ENCODE results near the gene SFXN2. TPM values are rescaled to one million over a fixed set of nuclear protein-coding genes. Genes with fewer than 3 reads are reported as not detected.

Gene SFXN2
- total and polyA plus RNA-seq, 2 experiments from 2014 or later, result 12.3 to 17.5 TPM

DNA sequence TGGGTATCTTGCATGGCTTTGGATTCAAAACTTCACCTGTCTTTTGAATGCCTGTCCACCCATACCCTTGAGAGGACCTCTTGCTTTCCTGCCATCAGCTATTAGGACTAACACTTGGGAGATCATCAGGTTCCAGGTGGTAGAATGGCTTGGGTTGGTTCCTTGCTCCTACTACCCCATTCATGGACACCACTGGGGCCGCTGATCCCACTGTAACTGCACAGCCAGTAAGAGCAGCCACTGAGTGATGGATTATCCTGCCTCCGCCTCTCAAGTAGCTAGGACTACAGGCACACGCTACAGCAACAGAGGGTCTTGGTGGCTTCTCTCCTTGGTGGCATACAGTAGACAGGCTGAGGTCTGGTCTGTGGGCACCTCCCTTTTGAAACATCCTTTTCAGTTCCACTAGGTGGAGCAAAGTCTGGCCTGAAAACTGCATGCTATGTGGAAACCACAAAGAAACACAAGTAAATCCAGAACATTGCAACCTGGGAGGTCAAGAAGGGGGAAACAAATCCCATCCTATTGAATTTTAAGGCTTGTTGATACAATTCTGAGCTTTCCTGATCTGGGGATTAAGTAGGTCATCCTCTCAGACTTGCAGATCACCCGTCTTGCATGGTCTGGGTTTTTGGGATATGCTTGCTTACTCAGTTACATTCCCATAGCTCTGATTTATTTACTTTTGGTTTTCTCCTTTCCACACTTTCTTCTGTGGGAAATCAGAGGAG lies 38.7 kb downstream of the SFXN2 start:
- Histone ChIP-seq H3K4me1 (ENCODE audit: insufficient read depth) (peaks cover 13% of the 10 kb centered on the region), H4K20me1 (ENCODE audit: insufficient read depth, poor library complexity, severe bottlenecking) (peaks cover 3% of the 10 kb centered on the region), H3K27me3 (no peaks in the 10 kb centered on the region), H3K4me2 (peak overlapping the region; percentile 13), H3K27ac (peak overlapping the region; percentile 66), H3K79me2 (peaks cover 81% of the 10 kb centered on the region), H3K4me3 (no peak overlapping the region), H3K9me3 (ENCODE audit: low read depth) (no peaks in the 10 kb centered on the region), H3K36me3 (replicated peaks; ENCODE audit: insufficient read depth, low read depth) (no peaks in the 10 kb centered on the region), H2AFZ (no peak overlapping the region), H3K9me2 (replicated peaks; ENCODE audit: insufficient read depth) (no peaks in the 10 kb centered on the region)
- 65% methylated on average over 4 of the region's 4 CpGs for WGBS (ENCODE audit: low lambda C conversion rate, missing lambda C conversion rate)
- TF ChIP-seq EZH2phosphoT487 (IDR thresholded peaks at IDR 0.05; ENCODE audit: low read depth, severe bottlenecking, unreplicated experiment), result peak; percentile 95
- TF ChIP-seq EZH2 (IDR thresholded peaks at IDR 0.05; ENCODE audit: borderline replicate concordance), result no peak
- TF ChIP-seq, protein P1, sequence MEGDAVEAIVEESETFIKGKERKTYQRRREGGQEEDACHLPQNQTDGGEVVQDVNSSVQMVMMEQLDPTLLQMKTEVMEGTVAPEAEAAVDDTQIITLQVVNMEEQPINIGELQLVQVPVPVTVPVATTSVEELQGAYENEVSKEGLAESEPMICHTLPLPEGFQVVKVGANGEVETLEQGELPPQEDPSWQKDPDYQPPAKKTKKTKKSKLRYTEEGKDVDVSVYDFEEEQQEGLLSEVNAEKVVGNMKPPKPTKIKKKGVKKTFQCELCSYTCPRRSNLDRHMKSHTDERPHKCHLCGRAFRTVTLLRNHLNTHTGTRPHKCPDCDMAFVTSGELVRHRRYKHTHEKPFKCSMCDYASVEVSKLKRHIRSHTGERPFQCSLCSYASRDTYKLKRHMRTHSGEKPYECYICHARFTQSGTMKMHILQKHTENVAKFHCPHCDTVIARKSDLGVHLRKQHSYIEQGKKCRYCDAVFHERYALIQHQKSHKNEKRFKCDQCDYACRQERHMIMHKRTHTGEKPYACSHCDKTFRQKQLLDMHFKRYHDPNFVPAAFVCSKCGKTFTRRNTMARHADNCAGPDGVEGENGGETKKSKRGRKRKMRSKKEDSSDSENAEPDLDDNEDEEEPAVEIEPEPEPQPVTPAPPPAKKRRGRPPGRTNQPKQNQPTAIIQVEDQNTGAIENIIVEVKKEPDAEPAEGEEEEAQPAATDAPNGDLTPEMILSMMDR (IDR thresholded peaks at IDR 0.05; ENCODE audit: poor library complexity), result peak; percentile 67
- DNase-seq (ENCODE audit: low spot score), result peak; percentile 73

DNA sequence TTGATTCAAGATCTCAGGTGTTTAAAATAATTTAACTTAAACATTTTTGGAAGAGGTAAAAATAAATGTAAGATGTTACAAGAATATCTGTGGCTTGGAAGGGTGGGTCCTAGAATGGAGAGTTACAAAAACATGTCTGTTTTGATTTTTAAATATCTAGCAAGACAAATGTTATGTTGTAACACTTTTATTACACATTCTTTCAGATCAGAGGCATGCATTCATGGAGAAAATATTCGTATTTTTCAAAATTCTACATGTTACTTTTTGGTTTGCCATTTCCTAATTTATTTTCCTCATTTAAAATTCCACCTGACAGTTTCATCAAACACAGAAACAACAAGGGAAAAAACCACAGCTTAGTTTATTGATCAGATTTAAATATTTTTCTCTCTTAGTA lies 39.3 kb downstream of the SFXN2 start:
- Histone ChIP-seq H3K36me3 (replicated peaks; ENCODE audit: insufficient read depth, low read depth) (no peaks in the 10 kb centered on the region), H3K4me1 (ENCODE audit: insufficient read depth) (peaks cover 20% of the 10 kb centered on the region), H3K27ac (peak overlapping the region; percentile 29), H3K9me3 (ENCODE audit: low read depth) (no peaks in the 10 kb centered on the region), H4K20me1 (ENCODE audit: insufficient read depth, poor library complexity, severe bottlenecking) (peaks cover 3% of the 10 kb centered on the region), H3K9me2 (replicated peaks; ENCODE audit: insufficient read depth) (no peaks in the 10 kb centered on the region), H3K4me3 (no peak overlapping the region), H2AFZ (no peak overlapping the region), H3K79me2 (peaks cover 80% of the 10 kb centered on the region), H3K4me2 (peak overlapping the region; percentile 12), H3K27me3 (no peaks in the 10 kb centered on the region)
- DNase-seq (ENCODE audit: low spot score), result no peak
- TF ChIP-seq, protein P1 (IDR thresholded peaks at IDR 0.05; ENCODE audit: poor library complexity), result no peak
- TF ChIP-seq EZH2phosphoT487 (IDR thresholded peaks at IDR 0.05; ENCODE audit: low read depth, severe bottlenecking, unreplicated experiment) (no peak), EZH2 (IDR thresholded peaks at IDR 0.05; ENCODE audit: borderline replicate concordance) (no peak)
- WGBS (ENCODE audit: low lambda C conversion rate, missing lambda C conversion rate), result 74% methylated on average over 1 of the region's 1 CpG

DNA sequence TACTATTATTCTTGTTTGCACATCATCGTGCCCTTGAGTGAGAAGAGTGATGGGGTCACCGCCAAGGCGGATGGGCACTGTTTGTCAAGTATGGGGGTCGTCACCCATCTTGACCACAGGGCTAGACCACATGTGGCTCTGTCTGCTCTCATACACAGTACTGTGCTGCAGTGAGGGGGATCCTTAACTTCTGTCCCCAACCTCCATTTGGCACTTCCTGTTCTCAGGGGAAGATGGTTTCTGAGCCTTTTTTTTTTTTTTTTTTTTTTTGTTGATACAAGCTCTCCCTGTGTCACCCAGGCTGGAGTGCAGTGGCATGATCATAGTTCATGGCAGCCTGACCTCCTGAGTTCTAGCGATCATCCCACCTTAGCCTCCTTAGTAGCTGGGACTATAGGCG lies 42.9 kb downstream of the SFXN2 start:
- Histone ChIP-seq H3K9me2 (replicated peaks; ENCODE audit: insufficient read depth) (no peaks in the 10 kb centered on the region), H3K27me3 (no peaks in the 10 kb centered on the region), H3K27ac (no peak overlapping the region), H2AFZ (no peak overlapping the region), H3K36me3 (replicated peaks; ENCODE audit: insufficient read depth, low read depth) (no peaks in the 10 kb centered on the region), H3K79me2 (peaks cover 76% of the 10 kb centered on the region), H3K4me1 (ENCODE audit: insufficient read depth) (peaks cover 20% of the 10 kb centered on the region), H4K20me1 (ENCODE audit: insufficient read depth, poor library complexity, severe bottlenecking) (peaks cover 3% of the 10 kb centered on the region), H3K4me2 (no peak overlapping the region), H3K4me3 (no peak overlapping the region), H3K9me3 (ENCODE audit: low read depth) (no peaks in the 10 kb centered on the region)
- TF ChIP-seq, protein P1 (IDR thresholded peaks at IDR 0.05; ENCODE audit: poor library complexity), result no peak
- TF ChIP-seq EZH2phosphoT487 (IDR thresholded peaks at IDR 0.05; ENCODE audit: low read depth, severe bottlenecking, unreplicated experiment), result no peak
- no peak for TF ChIP-seq EZH2 (IDR thresholded peaks at IDR 0.05; ENCODE audit: borderline replicate concordance)
- DNase-seq (ENCODE audit: low spot score), result no peak
- 95% methylated on average over 6 of the region's 6 CpGs for WGBS (ENCODE audit: low lambda C conversion rate, missing lambda C conversion rate)

Measured in hepatocyte (in vitro differentiated cells).